Left renal cortex interstitium (tissue), 4 donors: ENCODE results near the gene DMAC1. TPM values are rescaled to one million over a fixed set of nuclear protein-coding genes. Genes with fewer than 3 reads are reported as not detected.

Experiments used
- DNase-seq, 4 donors: peaks; one replicate each; pipeline ENCODE4 v3.0.0-alpha.2; 2013; ENCODE audit warnings: low read depth in 4 of 4, low spot score in 2 of 4, missing footprints in 1 of 4
- polyA plus RNA-seq, 4 donors: library from polyadenylated mRNA; unstranded; fragments of 120-200 nt; gene quantifications; one replicate each; pipeline ENCODE4 v1.2.1, GENCODE V29; 2013; ENCODE audit not compliant: insufficient read length in 4 of 4

Gene DMAC1
- polyA plus RNA-seq, 4 donors = 70.6 to 97.2 (median 82.2) TPM

DNA sequence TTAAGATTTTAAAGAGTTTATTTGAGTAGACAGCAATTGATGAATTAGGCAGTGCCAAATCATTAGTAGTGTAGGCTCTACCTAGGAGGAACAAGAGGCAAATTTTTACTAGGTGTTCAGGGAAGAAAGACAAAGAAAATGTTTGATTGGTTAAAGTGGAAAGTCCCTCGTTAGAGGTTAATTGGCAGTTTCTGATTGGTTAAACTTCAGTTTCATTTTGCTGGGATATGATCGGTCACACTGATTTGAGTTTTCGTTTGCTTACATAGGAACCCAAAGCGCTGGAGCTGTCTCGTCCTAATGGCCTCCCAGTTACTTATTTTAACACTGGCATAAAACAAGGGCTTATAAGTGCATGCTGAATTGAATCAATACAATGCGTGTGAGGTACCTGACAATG is 15.1 kb downstream of the DMAC1 start:
- no peak for DNase-seq

DNA sequence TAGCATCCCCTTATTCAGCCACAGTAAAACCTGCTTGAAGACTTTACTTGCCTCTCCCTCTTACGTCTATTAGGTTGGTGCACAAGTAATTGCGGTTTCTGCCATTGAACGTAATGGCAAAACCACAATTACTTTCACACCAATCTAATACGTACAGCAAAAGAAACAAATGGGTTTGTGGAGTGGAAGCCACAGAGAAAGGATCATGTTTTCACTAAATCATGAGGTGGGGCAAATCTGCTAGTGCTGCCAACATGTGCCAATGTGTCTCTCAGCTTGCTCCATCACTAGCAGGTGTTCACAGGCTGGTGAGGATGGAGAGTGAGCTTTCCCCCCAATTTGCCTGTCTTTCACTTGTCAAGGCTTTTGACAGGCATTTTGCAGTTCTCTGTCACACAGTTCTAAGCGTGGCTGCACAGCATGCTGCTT is 15.9 kb downstream of the DMAC1 start:
- no peak for DNase-seq

DNA sequence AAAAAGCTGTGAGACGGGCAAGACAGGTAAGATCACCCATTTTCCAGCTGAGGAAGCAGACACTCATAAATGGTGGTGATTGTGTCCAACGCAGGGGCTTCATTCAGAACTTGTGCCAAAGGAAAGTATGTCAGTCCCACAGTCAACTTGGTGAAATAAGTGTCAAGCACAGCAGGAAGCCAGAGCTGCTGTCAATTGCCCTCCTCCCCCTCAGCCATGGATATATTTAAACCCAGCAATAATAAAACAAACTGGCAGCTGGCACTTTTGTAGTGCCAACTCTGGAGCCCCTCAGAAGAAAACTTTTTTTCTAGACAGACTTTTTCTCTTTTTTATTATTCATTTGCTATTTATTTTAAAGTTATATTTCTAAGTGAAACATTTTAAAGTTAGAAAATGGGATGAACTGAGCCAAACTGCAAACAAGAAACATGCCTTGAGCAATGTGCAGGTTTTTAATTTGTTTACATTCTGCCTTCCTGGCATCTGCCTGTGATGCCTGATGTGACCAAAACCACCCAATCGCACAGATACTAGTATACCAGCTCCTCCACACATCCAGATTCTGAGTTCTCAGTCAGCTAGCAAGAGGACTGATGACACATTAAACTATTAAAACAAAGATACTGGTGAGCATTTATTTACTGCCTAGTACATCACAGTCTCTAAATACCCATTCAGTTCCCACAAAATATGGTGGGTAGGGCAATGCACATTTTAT is 17.0 kb downstream of the DMAC1 start:
- no peak for DNase-seq

DNA sequence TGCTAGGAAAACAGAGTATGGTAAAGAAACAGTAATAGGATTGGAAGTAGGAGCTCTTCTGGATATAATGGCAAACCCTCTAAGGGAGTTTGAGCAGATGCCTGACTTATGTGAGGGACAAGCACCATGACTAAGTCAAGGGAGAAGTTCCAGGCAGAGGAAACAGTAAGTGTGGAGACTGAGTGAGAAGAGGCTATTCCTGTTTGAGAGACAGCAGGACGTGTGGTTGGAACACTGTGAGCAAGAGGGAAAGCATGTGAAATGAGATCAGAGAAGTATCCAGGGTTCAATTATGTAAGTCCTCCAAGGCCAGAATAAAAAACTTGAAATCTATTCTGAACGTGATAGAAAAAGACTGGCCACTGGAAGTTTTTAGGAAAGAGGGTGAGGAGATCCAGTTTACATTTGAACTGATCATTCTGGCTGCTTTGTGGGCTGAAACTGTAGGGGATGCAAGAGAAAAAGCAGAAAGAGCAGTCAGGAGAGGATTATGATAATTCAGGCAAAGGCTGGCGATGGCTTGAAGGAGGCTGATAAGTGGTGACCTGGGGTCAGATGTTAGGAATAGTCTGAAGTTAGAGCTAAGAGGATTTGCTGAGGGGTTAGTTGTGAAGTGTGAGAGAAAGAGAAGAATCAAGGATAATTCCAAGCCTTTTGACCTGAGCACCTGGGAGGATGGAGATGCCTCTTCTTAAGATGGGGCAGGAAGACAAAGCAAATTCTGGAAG is 19.2 kb downstream of the DMAC1 start:
- no peak for DNase-seq

DNA sequence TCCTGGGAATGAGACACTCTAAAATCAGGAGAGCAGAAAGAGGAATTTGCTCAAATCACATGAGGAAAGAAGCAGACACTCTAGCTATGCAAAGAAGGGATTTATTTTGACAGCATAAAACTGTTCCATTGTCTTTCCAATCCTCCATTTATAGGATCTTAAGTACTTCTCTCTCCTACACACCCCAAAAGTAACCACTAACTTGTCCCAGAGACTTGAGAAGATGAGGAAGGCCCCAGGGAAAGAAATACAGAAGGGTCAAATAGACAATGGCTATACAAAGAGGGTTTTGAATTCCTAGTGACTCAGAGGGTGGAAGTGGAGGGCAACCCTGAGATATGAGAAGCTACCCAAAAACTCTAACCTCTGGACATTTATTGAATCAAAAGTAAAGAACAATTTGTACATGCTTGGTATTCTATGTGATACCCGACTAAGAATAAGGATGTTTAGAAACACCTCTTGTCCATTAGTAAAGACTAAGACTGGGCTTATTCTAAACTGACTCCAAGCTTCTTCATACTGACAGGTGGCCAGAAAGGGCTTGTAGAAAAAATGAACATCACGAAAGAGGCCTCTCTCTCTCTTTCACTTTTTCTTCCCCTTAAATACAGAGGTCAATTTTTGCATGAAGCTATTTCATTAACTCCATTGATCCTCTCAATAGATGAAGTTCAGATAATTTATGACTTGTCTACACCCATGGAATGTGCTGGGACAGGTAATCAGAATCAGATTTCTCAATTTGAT is 20.6 kb downstream of the DMAC1 start:
- DNase-seq = no peak

DNA sequence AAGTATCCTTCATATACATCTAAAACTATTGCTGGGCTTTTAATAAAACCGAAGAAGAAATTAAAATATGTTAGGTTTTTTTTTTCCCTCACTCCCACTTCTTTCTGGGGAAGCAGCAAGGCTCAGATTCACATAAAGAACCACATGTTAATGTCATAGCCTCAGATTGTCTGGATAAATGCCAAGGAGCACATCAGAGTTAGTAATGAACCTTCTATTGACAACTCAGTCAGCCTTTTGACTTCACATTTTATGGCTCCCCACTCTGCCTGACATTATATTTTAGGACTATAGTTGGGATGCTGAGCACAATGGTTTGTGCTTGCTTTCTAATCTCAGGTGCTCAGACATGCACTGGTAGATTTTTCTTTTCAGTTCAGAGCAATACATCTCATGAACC is 21.8 kb downstream of the DMAC1 start:
- DNase-seq = no peak

DNA sequence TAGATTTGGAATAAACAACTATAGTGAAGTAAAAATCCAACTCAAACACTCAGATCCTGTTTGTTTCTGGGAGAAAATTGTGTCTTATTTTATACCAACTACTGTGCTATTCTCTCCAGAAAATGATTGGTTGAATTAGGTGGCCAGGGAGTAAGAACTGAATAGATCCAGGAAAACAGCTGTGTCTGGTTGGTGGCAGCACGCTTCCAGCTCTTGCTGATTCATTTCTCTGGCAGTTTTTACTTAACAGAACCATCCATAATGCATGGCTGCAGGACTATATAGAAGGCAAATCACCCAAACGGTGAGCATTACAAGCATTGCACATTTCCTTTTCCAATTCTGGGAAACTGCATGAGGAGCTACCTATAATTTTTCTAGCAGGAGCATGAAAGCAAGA is 29.5 kb downstream of the DMAC1 start:
- DNase-seq = no peak

DNA sequence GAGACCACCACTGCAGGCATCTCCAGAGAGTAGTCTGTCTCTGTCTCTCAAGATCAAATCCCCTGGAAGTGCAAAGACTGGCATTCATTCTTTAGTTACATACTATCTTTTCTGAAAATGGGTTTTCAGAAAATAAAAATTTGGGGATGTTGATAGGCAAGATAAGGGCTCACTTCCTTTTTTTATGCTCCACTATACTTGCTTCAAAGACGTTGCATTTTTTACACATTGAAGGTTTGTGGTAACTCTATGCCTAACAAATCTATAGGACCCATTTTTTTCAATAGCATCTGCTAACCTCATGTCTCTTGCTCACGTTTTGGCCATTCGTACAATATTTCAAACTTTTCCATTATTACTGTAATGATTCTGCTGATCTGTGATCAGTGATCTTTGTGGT is 37.0 kb downstream of the DMAC1 start:
- DNase-seq = no peak

DNA sequence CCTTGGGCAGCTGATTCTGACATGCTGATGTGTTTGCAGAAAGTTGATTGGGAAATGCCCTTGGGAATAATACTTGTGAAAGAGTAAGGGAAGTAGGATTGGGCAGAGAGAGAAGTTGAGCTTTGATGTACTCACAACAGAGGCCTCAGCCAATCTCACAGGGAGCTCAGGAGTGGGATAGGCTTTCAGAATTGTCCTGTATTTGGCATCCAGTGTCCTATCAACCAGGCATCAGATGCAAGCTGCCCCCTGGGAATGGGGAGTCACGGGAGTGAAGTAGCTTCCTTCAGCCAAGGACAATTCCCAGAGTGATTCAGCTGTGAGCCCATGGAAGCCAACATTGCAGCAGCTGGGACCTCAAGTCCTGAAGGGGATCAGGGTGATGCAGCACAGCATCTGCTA is 39.6 kb downstream of the DMAC1 start:
- DNase-seq = no peak

DNA sequence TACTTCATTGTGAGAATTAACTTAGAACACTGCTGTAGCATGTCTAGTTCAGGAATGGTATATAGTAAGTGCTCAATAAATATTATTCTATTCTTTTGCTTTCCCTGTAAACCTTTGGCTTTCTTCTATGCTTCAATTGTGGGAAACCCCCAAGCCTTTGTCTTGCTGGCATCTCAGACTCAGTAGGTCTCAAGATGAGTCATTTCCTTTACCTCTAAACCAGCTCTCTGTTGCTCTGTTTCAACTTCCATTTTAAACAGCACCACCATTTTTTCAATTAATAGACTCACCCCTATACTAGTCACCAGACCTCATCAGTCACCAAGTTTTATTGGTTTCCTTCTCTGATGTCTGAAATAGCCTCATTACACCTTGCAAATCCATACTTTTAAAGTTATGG is 43.5 kb downstream of the DMAC1 start:
- DNase-seq = no peak

DNA sequence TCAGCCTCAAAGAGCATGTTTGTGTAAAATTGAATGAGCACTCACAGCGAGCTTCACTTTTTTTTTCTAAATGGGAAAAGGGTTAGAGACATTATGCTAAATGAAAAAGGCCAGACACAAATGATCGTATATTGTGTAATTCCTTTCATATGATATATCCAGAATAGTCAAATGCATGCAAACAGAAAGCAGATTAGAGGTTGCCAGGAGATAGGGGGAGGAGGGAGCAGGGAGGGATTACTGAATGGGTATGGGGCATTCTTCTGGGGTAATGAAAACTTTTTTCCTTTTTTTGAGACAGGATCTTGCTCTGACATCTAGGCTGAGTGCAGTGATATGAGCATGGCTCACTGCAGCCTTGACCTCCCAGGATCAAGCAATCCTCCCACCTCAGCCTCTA is 47.1 kb downstream of the DMAC1 start:
- no peak for DNase-seq
